HL-60/S4 treated with retinoic acid at 250 ng/mL for 4 days and 3 days (cell line): ENCODE measurements around the gene FAM167B.

Experiments used
- in situ Hi-C: fragments of 300-500 bp; cut with MboI; formaldehyde crosslinking; loops from 2 replicates; pipeline ENCODE4 v1.7.0; 2022; ENCODE audit warnings: low sequenced_read_pairs

The FAM167B gene

GRCh38 chr1:32221980-32222755, 24.9 kb upstream of the FAM167B start, which contains the start of the genes EIF3I and TMEM234:
EIF3I (plus strand) TSS chr1:32222407; CDS start chr1:32222442, 35 bp downstream.
TMEM234 (minus strand) TSS chr1:32222353; CDS start chr1:32222322, 31 bp downstream.
- in situ Hi-C loops: no loop called here

- in situ Hi-C loops: no loop called here
Observed at GRCh38 chr1:32223683-32224082, 23.3 kb upstream of the FAM167B start.

DNA sequence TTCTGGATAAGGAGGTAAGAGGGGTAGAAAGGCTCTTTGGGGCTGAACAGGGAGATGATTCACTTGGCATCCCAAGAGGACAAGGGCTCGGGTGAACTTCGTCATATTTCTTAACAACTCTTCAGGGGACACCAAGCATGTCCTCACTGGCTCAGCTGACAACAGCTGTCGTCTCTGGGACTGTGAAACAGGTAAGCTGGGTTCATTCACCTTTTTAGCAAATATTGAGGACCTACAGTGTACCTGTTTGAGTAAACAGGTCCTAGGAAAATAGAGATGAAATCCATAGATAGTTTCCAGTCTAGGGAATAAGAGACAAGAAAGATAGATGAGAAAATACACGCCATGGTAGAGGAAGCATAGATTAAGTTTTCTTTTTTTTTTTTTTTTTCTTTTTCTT, 22.7 kb upstream of the FAM167B start:
- in situ Hi-C loops: no loop called here

GRCh38 chr1:32228771-32229170, 18.3 kb upstream of the FAM167B start:
- in situ Hi-C loops: no loop called here

DNA sequence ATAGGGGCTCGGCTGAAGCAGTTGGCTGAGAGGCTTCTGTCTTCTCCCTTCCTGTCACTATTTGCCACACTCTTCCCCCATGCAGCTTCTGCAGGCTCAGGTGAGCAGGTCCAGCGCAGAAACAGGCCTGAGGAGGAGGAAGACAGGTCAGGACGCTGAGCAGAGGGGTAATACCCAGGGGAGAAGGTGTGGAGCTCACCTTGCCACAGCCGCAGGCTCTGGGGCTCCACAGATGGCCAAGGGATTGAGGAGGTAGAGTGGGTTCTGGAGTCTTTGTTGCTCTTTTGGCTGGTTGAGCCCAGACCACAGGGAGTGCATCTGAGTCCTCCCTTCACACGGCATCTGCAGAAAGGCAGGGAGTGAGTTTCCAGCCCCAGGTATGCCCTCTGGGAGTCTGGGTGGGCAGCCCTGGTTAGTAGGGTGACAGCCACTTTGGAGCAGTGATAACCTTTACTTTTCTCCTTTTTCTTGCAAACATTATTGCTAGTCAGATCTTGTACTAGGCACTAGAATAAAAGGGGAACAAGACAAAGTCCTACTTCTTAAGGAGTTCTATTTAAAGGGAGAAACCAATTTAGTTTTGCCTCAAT, 15.1 kb upstream of the FAM167B start:
- in situ Hi-C loops: no loop called here

GRCh38 chr1:32232558-32233304, 14.3 kb upstream of the FAM167B start:
- in situ Hi-C loops: no loop called here

DNA sequence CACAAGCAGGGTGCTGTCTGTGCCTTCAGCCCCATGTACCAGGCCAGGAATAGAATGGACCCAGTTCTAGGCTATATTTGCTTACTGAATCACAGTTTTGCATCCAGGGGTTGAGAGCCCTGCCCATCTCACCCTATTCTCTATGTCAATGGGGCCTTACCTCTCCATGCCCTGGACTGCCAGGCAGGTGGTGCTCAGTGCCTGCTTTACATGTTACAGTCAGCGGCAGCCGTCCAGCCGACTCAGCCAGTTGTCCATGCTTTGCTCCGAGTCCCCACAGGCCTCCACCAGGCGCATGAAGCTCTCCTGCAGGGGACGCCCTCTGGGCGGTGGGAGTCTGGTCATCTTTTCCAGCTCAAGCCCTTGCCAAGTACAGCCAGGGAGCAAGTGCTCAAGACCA, 12.2 kb upstream of the FAM167B start:
- in situ Hi-C loops: no loop called here

DNA sequence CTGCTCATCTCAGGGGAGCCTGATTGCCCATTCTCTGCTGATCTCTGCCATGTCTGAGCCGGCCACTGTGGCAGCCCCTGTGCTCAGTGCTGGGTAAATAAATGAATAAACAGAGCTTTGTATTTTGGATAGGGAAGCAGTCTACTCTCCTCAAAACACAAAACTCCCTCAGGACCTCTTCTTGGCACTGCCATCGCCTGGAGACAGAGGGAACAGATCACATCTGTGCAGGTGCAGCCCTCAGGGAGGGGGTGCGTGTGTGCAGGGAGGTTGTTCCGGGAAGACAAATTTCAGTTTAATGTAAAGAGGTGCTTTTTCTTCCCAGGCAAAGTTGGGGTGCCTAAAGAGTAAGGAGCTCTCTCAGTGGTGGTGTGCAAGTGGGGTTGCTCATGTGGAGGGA, 7.7 kb upstream of the FAM167B start:
- in situ Hi-C loops: no loop called here

DNA sequence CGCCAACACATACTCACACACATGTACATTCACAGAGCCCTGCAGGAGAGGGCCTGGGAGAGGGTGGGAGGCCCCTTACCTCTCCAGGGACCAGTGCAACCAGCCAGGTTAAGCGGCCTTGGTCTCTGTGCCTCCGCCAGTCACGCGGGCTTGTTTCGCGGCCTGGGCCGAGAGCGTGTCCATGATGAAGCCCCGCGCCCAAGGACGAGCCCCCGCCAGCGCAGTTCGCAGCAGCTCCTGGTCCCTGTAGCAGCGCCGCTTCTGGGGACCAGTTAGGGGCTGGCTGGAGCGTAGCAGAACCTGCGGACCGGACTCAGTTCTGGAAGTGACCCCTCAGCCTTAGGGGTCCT, 7.3 kb upstream of the FAM167B start:
- in situ Hi-C loops: no loop called here

DNA sequence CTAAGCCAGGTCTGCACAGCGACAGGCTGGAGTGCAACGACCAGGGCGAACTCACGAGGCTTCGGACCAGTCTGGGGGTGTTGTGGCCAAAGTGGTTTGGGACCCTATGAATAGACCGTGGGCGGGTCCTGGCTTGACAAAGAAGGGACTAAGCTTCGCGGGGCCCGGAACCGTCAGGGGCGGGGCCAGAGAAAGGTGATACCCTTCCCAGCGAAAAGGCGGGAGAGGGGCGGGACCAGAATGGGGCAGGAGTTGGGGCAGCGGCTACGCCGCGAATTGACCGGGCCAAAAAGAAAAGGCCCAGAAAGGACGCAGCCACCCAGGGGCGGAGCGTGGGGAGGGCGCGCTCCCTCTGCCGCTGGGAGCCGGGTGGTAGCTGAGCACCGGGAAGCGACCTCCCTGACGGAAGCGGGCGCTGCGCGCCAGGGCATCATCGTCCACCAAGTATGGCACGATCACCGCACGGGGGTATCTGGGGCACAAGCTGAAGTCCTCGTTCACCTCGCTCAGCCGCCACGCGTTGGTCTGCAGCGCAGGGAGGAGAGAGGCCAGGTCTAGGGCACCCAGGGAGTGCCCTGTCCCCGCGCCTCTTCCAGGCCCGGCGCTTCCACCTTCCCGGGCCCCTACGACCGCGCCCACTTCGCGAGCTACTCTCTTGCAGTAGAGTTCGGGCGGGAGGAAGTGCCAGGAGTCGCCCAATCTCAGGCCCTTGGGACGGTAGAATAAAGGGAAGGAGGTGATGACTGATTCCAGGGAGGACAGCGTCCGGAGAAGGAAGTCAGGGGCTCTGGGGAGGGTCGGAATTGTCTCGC, 6.7 kb upstream of the FAM167B start:
- in situ Hi-C loops: no loop called here

- in situ Hi-C loops: no loop called here
Observed at GRCh38 chr1:32241001-32241763, 5.8 kb upstream of the FAM167B start.

DNA sequence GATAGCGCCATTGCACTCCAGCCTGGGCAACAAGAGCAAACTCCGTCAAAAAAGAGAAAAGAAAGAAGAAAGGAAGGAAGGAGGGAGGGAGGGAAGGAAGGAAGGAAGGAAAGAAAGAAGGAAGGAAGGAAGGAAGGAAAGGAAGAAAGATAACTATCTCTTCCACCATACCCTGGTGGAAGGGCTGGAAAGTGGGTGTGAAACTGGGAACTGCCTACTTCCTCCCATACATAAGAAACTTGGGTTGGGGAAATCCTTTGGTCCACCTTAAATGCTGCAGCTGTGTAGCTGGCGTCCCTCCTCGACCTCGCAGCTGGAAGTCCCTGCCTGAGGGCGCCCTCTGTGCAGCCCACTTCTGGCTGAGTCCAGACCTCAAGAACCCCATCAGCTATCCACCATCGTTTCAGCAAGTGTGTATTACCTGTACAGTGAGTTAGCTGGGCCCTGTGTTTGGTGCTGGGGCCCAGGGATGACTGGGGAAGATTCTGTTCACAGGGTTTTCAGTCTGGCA, 4.6 kb upstream of the FAM167B start:
- in situ Hi-C loops: no loop called here

- in situ Hi-C loops: no loop called here
Observed at GRCh38 chr1:32247452-32247851, 430 bp downstream of the FAM167B start.

- in situ Hi-C loops: no loop called here
Observed at GRCh38 chr1:32247983-32248889, 1.2 kb downstream of the FAM167B start.

DNA sequence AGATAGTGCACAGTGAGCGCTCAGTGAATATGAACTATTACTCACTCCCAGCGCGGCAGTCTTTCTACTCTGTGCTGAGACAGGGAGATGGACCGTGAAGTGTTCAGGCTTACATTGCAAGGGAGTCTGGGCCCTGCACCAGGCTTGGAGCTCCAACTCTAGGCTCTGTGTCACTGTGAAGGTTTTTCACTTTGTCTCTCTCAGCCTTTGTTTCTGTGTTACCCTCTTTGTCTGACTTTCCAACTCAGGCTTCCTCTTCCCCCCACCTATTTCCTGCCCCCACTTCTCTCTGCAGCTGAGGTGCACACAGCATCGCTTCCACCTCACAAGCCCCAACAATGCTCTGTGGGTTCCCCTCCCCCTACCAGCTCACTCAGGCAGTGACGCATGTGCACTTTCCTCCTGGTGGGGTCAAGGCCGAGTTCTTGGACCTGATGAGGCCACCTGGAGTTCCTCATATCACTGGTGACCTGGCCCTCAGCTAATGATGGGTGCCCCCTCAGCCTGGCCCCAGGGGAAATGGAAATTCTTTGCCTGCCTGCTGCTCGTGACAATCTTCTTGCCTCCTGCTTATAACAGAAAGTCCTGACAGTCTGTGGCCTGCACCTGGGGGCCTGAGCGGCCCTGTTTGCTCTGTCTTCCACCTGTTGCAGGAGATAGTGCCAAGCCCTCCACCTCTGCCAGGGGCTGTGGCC, 3.0 kb downstream of the FAM167B start:
- in situ Hi-C loops: no loop called here

GRCh38 chr1:32250893-32251716, 4.1 kb downstream of the FAM167B start, which contains the start of gene LCK:
LCK (plus strand) TSS chr1:32251265; CDS start chr1:32274330, 23,065 bp downstream.
- in situ Hi-C loops: no loop called here
